Right atrium auricular region (tissue), 2 donors: ENCODE results near the gene KICS2. TPM values are rescaled to one million over a fixed set of nuclear protein-coding genes. Genes with fewer than 3 reads are reported as not detected.

Experiments used
- DNase-seq: peaks from one replicate; pipeline ENCODE4 v3.0.0-alpha.2; 2019; ENCODE audit warnings: low spot score
- H3K27ac ChIP-seq, 2 donors: fragments of 200-600 bp; sonication (generic); 1 replicate in 1 of 2; 2 replicates in 1 of 2; pipeline ENCODE4 v1.5.1; 2016 to 2019
- H3K27me3 ChIP-seq, 2 donors: fragments of 200-600 bp; sonication (generic); one replicate each; pipeline versions ENCODE4 v1.5.1 to v1.6.0; 2017 to 2019
- H3K36me3 ChIP-seq: fragments of 200-600 bp; sonication (generic); one replicate; pipeline ENCODE4 v1.5.1; 2016
- H3K4me1 ChIP-seq, 2 donors: fragments of 200-600 bp; sonication (generic); one replicate each; pipeline versions ENCODE4 v1.5.1 to v1.6.0; 2017 to 2019
- H3K4me3 ChIP-seq, 2 donors: fragments of 200-600 bp; sonication (generic); 1 replicate in 1 of 2; 2 replicates in 1 of 2; pipeline ENCODE4 v1.5.1; 2017 to 2019; ENCODE audit warnings: mild to moderate bottlenecking in 1 of 2, moderate library complexity in 1 of 2
- H3K9me3 ChIP-seq, 2 donors: fragments of 200-600 bp; sonication (generic); one replicate each; pipeline ENCODE4 v1.5.1; 2019
- total RNA-seq, 2 donors: library from RNA; depleted of rRNA; stranded (reverse); fragments of >200 nt; gene quantifications; one replicate each; pipeline ENCODE4 v1.1.0, GENCODE V29; 2016
- TF ChIP-seq, protein P1 (sequence below), 2 donors: fragments of 200-600 bp; sonication (generic); IDR thresholded peaks; one replicate each; pipeline ENCODE4 v1.5.1; 2019; ENCODE audit warnings: antibody characterized with exemption in 2 of 2

The KICS2 gene
- total RNA-seq, 2 donors from 2014 or later, result 3.4 to 4.2 TPM

DNA sequence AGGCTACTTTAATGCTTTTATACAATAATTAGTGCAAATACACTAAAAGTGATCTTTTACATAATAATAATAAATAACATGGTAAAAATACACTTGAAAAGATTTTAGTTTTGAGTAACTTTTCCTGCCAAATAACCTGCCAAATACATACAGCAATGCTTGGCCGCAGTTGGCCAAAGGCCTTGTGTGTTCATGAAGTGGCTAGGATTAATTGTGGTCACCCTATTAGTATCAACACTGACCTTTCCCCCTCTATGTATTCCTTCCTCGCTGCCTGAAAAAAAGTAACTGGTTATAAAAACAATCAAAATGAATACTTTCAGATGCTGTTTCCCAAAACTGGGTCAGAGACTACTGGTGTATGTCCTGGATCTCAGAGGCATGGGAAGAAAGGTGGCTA is 34.3 kb downstream of the KICS2 start:
- Histone ChIP-seq H3K9me3 (no peaks in the 10 kb centered on the region), H3K27me3 (no peaks in the 10 kb centered on the region), H3K27ac (no peak overlapping the region), H3K4me1 (no peaks in the 10 kb centered on the region), H3K36me3 (no peaks in the 10 kb centered on the region), H3K4me3 (no peak overlapping the region)
- TF ChIP-seq, protein P1, sequence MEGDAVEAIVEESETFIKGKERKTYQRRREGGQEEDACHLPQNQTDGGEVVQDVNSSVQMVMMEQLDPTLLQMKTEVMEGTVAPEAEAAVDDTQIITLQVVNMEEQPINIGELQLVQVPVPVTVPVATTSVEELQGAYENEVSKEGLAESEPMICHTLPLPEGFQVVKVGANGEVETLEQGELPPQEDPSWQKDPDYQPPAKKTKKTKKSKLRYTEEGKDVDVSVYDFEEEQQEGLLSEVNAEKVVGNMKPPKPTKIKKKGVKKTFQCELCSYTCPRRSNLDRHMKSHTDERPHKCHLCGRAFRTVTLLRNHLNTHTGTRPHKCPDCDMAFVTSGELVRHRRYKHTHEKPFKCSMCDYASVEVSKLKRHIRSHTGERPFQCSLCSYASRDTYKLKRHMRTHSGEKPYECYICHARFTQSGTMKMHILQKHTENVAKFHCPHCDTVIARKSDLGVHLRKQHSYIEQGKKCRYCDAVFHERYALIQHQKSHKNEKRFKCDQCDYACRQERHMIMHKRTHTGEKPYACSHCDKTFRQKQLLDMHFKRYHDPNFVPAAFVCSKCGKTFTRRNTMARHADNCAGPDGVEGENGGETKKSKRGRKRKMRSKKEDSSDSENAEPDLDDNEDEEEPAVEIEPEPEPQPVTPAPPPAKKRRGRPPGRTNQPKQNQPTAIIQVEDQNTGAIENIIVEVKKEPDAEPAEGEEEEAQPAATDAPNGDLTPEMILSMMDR (IDR thresholded peaks at IDR 0.05), result no peak
- no peak for DNase-seq

DNA sequence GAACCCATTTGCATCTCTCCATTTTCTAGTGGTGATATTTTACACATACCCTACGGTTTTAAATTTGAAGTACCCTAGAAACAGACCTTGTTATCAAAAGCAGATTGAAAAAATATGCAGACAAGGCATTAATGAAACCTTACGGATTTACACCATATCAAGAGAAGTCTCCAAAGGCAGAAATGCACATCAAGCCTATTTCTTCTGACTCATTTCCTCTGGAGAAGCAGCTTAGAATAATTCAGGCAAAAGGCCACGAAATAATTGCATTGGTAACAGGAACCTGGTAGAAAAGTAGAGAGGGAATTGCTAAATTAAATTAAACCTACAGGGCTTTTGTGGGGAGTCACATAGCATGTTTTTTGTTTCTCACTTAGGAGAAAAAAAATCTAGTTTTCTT is 34.7 kb downstream of the KICS2 start:
- no peak for DNase-seq
- no peak overlapping the region for H3K4me3 ChIP-seq
- TF ChIP-seq, protein P1 (IDR thresholded peaks at IDR 0.05), result no peak
- H3K36me3 ChIP-seq, result no peaks in the 10 kb centered on the region
- no peaks in the 10 kb centered on the region for H3K4me1 ChIP-seq
- H3K27me3 ChIP-seq, result no peaks in the 10 kb centered on the region
- no peak overlapping the region for H3K27ac ChIP-seq
- no peaks in the 10 kb centered on the region for H3K9me3 ChIP-seq

GRCh38 chr12:64186789-64187188 is 35.3 kb downstream of the KICS2 start:
- no peaks in the 10 kb centered on the region for H3K4me1 ChIP-seq
- H3K27ac ChIP-seq, result no peak overlapping the region
- H3K9me3 ChIP-seq, result no peaks in the 10 kb centered on the region
- TF ChIP-seq, protein P1 (IDR thresholded peaks at IDR 0.05), result no peak
- no peaks in the 10 kb centered on the region for H3K36me3 ChIP-seq
- H3K4me3 ChIP-seq, result no peak overlapping the region
- no peaks in the 10 kb centered on the region for H3K27me3 ChIP-seq
- DNase-seq, result no peak

GRCh38 chr12:64184216-64184615 is 37.9 kb downstream of the KICS2 start:
- Histone ChIP-seq H3K27me3 (no peaks in the 10 kb centered on the region), H3K27ac (no peak overlapping the region), H3K4me1 (peaks cover 0 to 8% of the 10 kb centered on the region in 2 donors), H3K4me3 (no peak overlapping the region), H3K9me3 (no peaks in the 10 kb centered on the region), H3K36me3 (no peaks in the 10 kb centered on the region)
- DNase-seq, result no peak
- TF ChIP-seq, protein P1 (IDR thresholded peaks at IDR 0.05), result no peak

GRCh38 chr12:64181430-64182291 is 40.4 kb downstream of the KICS2 start:
- Histone ChIP-seq H3K4me3 (no peak overlapping the region), H3K27me3 (no peaks in the 10 kb centered on the region), H3K9me3 (no peaks in the 10 kb centered on the region), H3K4me1 (peaks cover 0 to 8% of the 10 kb centered on the region in 2 donors), H3K36me3 (no peaks in the 10 kb centered on the region), H3K27ac (peak overlapping the region in 1 of 2 donors; percentile 66)
- TF ChIP-seq, protein P1 (IDR thresholded peaks at IDR 0.05), result peak; percentile 46 to 77
- DNase-seq, result no peak
